ENCODE results near the gene TPBGL. TPM values are rescaled to one million over a fixed set of nuclear protein-coding genes. Genes with fewer than 3 reads are reported as not detected.

The TPBGL gene
- total and polyA plus RNA-seq, 3 donors from 2014 or later: 8.1 to 15.4 (median 10.0) TPM

DNA sequence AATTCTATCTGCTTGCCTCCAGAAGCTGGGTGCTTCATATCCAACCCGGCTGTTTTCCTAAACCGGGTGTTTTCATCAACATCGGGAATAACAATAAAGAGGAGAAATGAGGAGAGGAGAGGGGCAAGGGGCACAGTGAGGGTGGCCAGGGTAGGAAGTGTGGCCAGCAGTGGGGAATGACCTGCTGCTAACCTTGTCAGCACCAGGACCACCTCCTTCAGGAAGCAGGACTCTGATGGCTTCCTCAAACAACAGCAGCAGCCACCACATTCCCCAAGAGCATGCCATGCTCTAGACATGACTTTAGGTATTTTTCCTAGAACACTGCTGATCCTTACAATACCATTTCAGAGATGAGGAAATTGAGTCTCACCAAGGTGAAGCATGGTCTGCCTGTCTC, 52.4 kb downstream of the TPBGL start:
- no peak overlapping the region for H3K27ac ChIP-seq
- H3K36me3 ChIP-seq (ENCODE audit: low read depth, missing control alignments): no peaks in the 10 kb centered on the region
- no peak for DNase-seq
- intact Hi-C loops (cut with DNase I; ENCODE audit: low total_unique reads): no loop called here
- H3K9me3 ChIP-seq: no peaks in the 10 kb centered on the region
- H3K4me1 ChIP-seq: no peaks in the 10 kb centered on the region
- H3K4me3 ChIP-seq: no peak overlapping the region
- TF ChIP-seq POLR2A (IDR thresholded peaks at IDR 0.05): no peak
- TF ChIP-seq, protein P1, sequence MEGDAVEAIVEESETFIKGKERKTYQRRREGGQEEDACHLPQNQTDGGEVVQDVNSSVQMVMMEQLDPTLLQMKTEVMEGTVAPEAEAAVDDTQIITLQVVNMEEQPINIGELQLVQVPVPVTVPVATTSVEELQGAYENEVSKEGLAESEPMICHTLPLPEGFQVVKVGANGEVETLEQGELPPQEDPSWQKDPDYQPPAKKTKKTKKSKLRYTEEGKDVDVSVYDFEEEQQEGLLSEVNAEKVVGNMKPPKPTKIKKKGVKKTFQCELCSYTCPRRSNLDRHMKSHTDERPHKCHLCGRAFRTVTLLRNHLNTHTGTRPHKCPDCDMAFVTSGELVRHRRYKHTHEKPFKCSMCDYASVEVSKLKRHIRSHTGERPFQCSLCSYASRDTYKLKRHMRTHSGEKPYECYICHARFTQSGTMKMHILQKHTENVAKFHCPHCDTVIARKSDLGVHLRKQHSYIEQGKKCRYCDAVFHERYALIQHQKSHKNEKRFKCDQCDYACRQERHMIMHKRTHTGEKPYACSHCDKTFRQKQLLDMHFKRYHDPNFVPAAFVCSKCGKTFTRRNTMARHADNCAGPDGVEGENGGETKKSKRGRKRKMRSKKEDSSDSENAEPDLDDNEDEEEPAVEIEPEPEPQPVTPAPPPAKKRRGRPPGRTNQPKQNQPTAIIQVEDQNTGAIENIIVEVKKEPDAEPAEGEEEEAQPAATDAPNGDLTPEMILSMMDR (IDR thresholded peaks at IDR 0.05): no peak
- H3K27me3 ChIP-seq: no peaks in the 10 kb centered on the region
- 81 to 85% methylated on average over 3 of the region's 3 CpGs for WGBS, 2 donors

Other genes with a start within 250 kb of the TPBGL start
- gene OR2AT4, start 143.9 kb upstream of the TPBGL start, total RNA-seq: under 1 TPM; 0.94 to 0.99 TPM
- gene OR2AT4, start 143.9 kb upstream of the TPBGL start, polyA plus RNA-seq (ENCODE audit: insufficient read depth, low read depth, low replicate concordance): 0.04 TPM
- 10 to 100 TPM; 33.2 to 46.2 TPM for gene SLCO2B1, start 89.7 kb upstream of the TPBGL start, total RNA-seq
- 18.2 TPM for gene SLCO2B1, start 89.7 kb upstream of the TPBGL start, polyA plus RNA-seq (ENCODE audit: insufficient read depth, low read depth, low replicate concordance)
- 1 to 10 TPM; 8.4 to 8.5 TPM for gene ARRB1, start 110.9 kb downstream of the TPBGL start, total RNA-seq
- 9.8 TPM for gene ARRB1, start 110.9 kb downstream of the TPBGL start, polyA plus RNA-seq (ENCODE audit: insufficient read depth, low read depth, low replicate concordance)
- gene RPS3, start 158.7 kb downstream of the TPBGL start, total RNA-seq: 100 to 1,000 TPM; 464 to 925 TPM
- gene RPS3, start 158.7 kb downstream of the TPBGL start, polyA plus RNA-seq (ENCODE audit: insufficient read depth, low read depth, low replicate concordance): 1,294 TPM
- gene KLHL35, start 192.4 kb downstream of the TPBGL start, total RNA-seq: 10 to 100 TPM; 51.2 to 58.2 TPM
- gene KLHL35, start 192.4 kb downstream of the TPBGL start, polyA plus RNA-seq (ENCODE audit: insufficient read depth, low read depth, low replicate concordance): 15.4 TPM

All from testis (tissue), 3 donors.